GM23248 (cell line): ENCODE data around the gene PAK6. TPM values are rescaled to one million over a fixed set of nuclear protein-coding genes. Genes with fewer than 3 reads are reported as not detected.

ENCODE experiments used
- DNase-seq: peaks from one replicate; pipeline ENCODE4 v3.0.0-alpha.2; 2015
- H2AFZ ChIP-seq: fragments of 200-600 bp; sonication (generic); 2 replicates; pipeline ENCODE4 v1.6.1; 2016; ENCODE audit warnings: antibody characterized with exemption
- H3F3A ChIP-seq: fragments of 200-600 bp; sonication (generic); 2 replicates; pipeline ENCODE4 v1.6.1; 2016; ENCODE audit warnings: mild to moderate bottlenecking, antibody characterized with exemption, mixed run types; ENCODE audit not compliant: insufficient read depth
- H3K27ac ChIP-seq: fragments of 200-600 bp; sonication (generic); 2 replicates; pipeline ENCODE4 v1.5.1; 2016; ENCODE audit warnings: mild to moderate bottlenecking
- H3K27me3 ChIP-seq: fragments of 200-600 bp; sonication (generic); replicated peaks from 2 replicates; pipeline ENCODE4 v1.6.1; 2016; ENCODE audit warnings: mild to moderate bottlenecking; ENCODE audit not compliant: insufficient read depth
- H3K36me3 ChIP-seq: fragments of 200-600 bp; sonication (generic); 2 replicates; pipeline ENCODE4 v1.6.1; 2016; ENCODE audit warnings: low read depth, mild to moderate bottlenecking
- H3K4me1 ChIP-seq: fragments of 200-600 bp; sonication (generic); 2 replicates; pipeline ENCODE4 v1.6.1; 2016; ENCODE audit warnings: mild to moderate bottlenecking; ENCODE audit not compliant: insufficient read depth
- H3K4me2 ChIP-seq: fragments of 200-600 bp; sonication (generic); one replicate; pipeline ENCODE4 v1.6.1; 2016; ENCODE audit warnings: mild to moderate bottlenecking; ENCODE audit not compliant: unreplicated experiment
- H3K4me3 ChIP-seq: fragments of 200-600 bp; sonication (generic); 2 replicates; pipeline ENCODE4 v1.5.1; 2016; ENCODE audit warnings: mild to moderate bottlenecking
- H3K79me2 ChIP-seq: fragments of 200-600 bp; sonication (generic); 2 replicates; pipeline ENCODE4 v1.6.1; 2016; ENCODE audit warnings: mild to moderate bottlenecking; ENCODE audit not compliant: insufficient read depth
- H3K9ac ChIP-seq: fragments of 200-600 bp; sonication (generic); 2 replicates; pipeline ENCODE4 v1.6.1; 2016; ENCODE audit warnings: mild to moderate bottlenecking
- H3K9me2 ChIP-seq: fragments of 200-600 bp; sonication (generic); 2 replicates; pipeline ENCODE4 v1.6.1; 2016; ENCODE audit warnings: mixed run types, mild to moderate bottlenecking, moderate library complexity; ENCODE audit not compliant: insufficient read depth
- H3K9me3 ChIP-seq: fragments of 200-600 bp; sonication (generic); one replicate; pipeline ENCODE4 v1.6.1; 2017; ENCODE audit warnings: low read depth
- H4K20me1 ChIP-seq: fragments of 200-600 bp; sonication (generic); 2 replicates; pipeline ENCODE4 v1.6.0; 2016; ENCODE audit not compliant: insufficient read depth
- EZH2 ChIP-seq: fragments of 200-600 bp; sonication (generic); IDR thresholded peaks from 2 replicates; pipeline ENCODE4 v1.6.1; 2018; ENCODE audit warnings: antibody characterized with exemption, mild to moderate bottlenecking; ENCODE audit not compliant: insufficient read depth, poor library complexity, severe bottlenecking
- EZH2phosphoT487 ChIP-seq: fragments of 200-600 bp; sonication (generic); IDR thresholded peaks from 2 replicates; pipeline ENCODE4 v1.6.1; 2018; ENCODE audit warnings: antibody characterized with exemption, moderate library complexity, mild to moderate bottlenecking, low read depth; ENCODE audit not compliant: insufficient read depth
- WGBS, 2 experiments: methylation state at CpG; one replicate each; pipeline ENCODE4 v1.1.6; 2015 to 2017; ENCODE audit warnings: low lambda C conversion rate in 2 of 2, low coverage in 1 of 2; ENCODE audit errors: missing lambda C conversion rate in 2 of 2; 5-methylcytosine and 5-hydroxymethylcytosine counted together
- in situ Hi-C: fragments of 300-500 bp; cut with MboI; formaldehyde crosslinking; loops from 2 replicates; pipeline ENCODE4 v1.15.0; 2020
- polyA plus RNA-seq: library from polyadenylated mRNA; unstranded; fragments of >200 nt; fragmentation: Nextera tagmentation; extraction: Ambion mirVana; gene quantifications from 2 replicates; pipeline ENCODE4 v1.2.1, GENCODE V29; 2016
- total RNA-seq: library from RNA; depleted of rRNA; stranded (reverse); fragments of >200 nt; shearing (Covaris generic); gene quantifications from 2 replicates; pipeline ENCODE4 v1.2.3, GENCODE V29; 2014

Gene PAK6
- total and polyA plus RNA-seq, 2 experiments from 2014 or later = not detected

DNA sequence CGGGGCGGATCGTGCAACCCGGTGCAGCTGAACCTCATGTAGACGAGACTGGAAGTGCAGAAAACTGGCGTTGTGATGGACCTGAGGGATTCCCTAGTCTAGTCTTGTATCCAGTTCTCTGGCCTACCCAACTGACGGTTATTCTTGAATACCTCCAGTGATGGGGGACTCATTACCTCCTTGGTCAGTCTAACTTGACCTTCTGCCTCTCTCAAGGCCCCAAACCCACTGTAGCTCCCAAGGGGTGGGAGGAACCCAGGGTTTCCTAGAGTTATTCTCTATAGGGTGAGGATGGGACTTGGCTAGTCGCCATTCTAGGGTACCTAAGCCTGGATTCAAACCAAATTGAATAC, 11.4 kb downstream of the PAK6 start:
- peaks cover 40% of the 10 kb centered on the region for H3K27me3 ChIP-seq
- no peak overlapping the region for H3K9ac ChIP-seq
- TF ChIP-seq EZH2 = no peak

DNA sequence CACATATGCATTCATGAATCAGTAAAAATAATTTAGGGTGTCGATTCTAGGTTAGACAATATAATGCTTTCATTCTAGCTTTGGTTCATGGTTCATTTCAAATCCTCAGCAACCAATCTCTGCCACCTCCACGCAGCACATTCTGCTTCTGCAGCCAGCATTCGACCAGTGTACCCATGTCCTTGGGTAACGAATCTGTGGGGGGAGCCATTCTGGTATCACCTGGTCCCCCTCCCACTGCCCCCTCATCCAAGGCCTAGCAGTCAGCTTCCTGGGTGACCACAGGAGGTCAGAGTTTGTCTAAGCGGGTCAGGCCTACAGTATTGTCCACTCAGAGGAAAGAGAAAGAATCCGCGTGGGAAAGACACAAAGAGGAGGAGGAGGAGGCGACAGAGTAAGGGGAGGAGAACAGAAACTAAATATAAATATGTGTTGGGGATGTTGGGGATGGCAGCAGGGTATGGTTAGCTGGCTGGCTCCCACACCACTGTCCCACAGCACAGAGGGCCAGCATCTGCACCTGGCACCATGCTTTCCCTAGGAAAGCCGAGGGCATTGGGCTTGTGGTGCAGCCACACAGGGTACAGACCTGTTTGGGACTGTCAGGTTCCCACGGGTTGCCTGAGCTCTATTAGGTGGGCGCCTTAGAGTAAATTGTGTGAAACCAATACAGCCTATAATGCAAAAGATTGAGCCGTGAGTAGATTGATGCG, 12.1 kb downstream of the PAK6 start:
- no peaks in the 10 kb centered on the region for H3K9me3 ChIP-seq
- H3K27ac ChIP-seq = no peak overlapping the region
- WGBS, 2 experiments = 82 to 87% methylated on average over 13 of the region's 13 CpGs
- H3K27me3 ChIP-seq = peaks cover 40% of the 10 kb centered on the region
- H3K4me3 ChIP-seq = no peak overlapping the region
- H3K9me2 ChIP-seq = no peaks in the 10 kb centered on the region
- no peaks in the 10 kb centered on the region for H3K36me3 ChIP-seq
- in situ Hi-C loops = no loop called here
- H3K79me2 ChIP-seq = no peaks in the 10 kb centered on the region
- H3K4me2 ChIP-seq = no peak overlapping the region
- H3K9ac ChIP-seq = no peak overlapping the region
- TF ChIP-seq EZH2phosphoT487 = no peak
- no peak for TF ChIP-seq EZH2
- no peak for DNase-seq
- no peaks in the 10 kb centered on the region for H3K4me1 ChIP-seq
- no peaks in the 10 kb centered on the region for H4K20me1 ChIP-seq
- no peak overlapping the region for H2AFZ ChIP-seq
- H3F3A ChIP-seq = peaks cover 15% of the 10 kb centered on the region; the same call in 1 of the 2 replicates

More for the DNA sequence above, 11.4 kb downstream of the PAK6 start:
- H3K9me2 ChIP-seq = no peaks in the 10 kb centered on the region
- no peaks in the 10 kb centered on the region for H4K20me1 ChIP-seq
- no peaks in the 10 kb centered on the region for H3K9me3 ChIP-seq
- no peak overlapping the region for H3K4me2 ChIP-seq
- no peaks in the 10 kb centered on the region for H3K36me3 ChIP-seq
- no peak overlapping the region for H3K4me3 ChIP-seq
- no peak for DNase-seq
- 79 to 89% methylated on average over 8 of the region's 8 CpGs for WGBS, 2 experiments
- no peak overlapping the region for H2AFZ ChIP-seq
- H3K27ac ChIP-seq = no peak overlapping the region
- peaks cover 15% of the 10 kb centered on the region; the same call in 1 of the 2 replicates for H3F3A ChIP-seq
- in situ Hi-C loops = no loop called here
- no peaks in the 10 kb centered on the region for H3K4me1 ChIP-seq
- no peaks in the 10 kb centered on the region for H3K79me2 ChIP-seq

DNA sequence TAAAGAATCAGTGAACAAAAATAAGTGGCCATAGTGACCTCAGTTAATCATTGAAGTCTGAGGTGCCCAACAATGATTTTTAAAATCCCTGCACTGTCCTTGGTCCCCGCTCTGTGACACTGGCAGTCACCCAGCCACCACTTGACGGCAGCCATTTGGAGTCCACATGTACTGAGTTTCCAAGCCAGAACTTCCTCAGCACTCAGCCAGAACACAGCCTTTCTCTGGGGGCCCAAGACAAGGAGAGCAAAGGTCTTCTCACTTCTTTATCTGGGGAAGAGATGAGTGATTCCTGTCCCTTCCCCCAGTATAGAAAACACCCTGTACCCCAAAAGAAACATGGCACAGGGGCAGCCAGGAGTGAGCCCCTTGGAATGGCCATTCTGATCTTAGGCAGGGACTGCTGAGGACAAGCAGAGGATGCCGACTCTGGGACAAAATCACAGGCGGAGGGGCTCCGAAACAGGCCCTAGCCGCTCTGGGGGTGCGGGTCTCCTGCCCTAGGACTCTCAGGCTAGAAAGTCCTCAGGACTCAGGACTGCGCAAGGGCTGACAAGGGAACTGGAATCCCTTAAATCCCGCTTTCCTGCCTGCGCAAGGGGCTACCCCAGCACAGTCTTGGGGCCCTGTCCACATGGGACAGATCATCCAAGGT, 12.8 kb downstream of the PAK6 start:
- in situ Hi-C loops = no loop called here
- TF ChIP-seq EZH2 (no peak), EZH2phosphoT487 (0 out of 2 replicates have a peak, but pooled peaks have one; percentile 23)
- Histone ChIP-seq H3K9me2 (no peaks in the 10 kb centered on the region), H3K4me2 (no peak overlapping the region), H3K27ac (no peak overlapping the region), H2AFZ (no peak overlapping the region), H3K9me3 (no peaks in the 10 kb centered on the region), H4K20me1 (no peaks in the 10 kb centered on the region), H3K27me3 (peaks cover 40% of the 10 kb centered on the region), H3K9ac (no peak overlapping the region), H3K4me3 (no peak overlapping the region), H3F3A (peaks cover 15% of the 10 kb centered on the region; the same call in 1 of the 2 replicates), H3K79me2 (no peaks in the 10 kb centered on the region), H3K4me1 (no peaks in the 10 kb centered on the region), H3K36me3 (no peaks in the 10 kb centered on the region)
- 70 to 71% methylated on average over 10 of the region's 10 CpGs for WGBS, 2 experiments
- no peak for DNase-seq

DNA sequence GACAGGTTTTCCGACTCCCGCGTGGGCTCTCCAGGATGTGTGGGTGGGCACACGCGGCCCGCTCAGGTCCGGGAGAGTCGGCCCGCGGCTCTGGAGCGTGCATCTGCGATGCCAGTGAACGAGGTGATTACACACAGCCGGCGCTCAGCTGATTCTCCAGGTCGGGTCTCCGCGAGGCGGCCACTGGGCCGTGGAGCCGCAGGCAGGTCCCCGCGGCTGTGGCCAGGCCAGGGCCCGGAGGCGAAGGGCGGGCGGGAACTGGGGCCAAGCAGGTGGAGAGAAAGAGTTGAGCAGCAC, 13.2 kb downstream of the PAK6 start:
- peaks cover 15% of the 10 kb centered on the region; the same call in 1 of the 2 replicates for H3F3A ChIP-seq
- no peak overlapping the region for H2AFZ ChIP-seq
- no peaks in the 10 kb centered on the region for H3K9me3 ChIP-seq
- H3K36me3 ChIP-seq = no peaks in the 10 kb centered on the region
- H3K4me2 ChIP-seq = no peak overlapping the region
- H3K4me3 ChIP-seq = no peak overlapping the region
- H3K79me2 ChIP-seq = no peaks in the 10 kb centered on the region
- in situ Hi-C loops = no loop called here
- DNase-seq = no peak
- H3K27ac ChIP-seq = no peak overlapping the region
- no peaks in the 10 kb centered on the region for H4K20me1 ChIP-seq
- peaks cover 40% of the 10 kb centered on the region for H3K27me3 ChIP-seq
- WGBS, 2 experiments = 36 to 48% methylated on average over 19 to 21 of the region's 27 CpGs
- TF ChIP-seq EZH2phosphoT487 (no peak), EZH2 (no peak)
- H3K4me1 ChIP-seq = no peaks in the 10 kb centered on the region
- no peaks in the 10 kb centered on the region for H3K9me2 ChIP-seq
- no peak overlapping the region for H3K9ac ChIP-seq
